Rectal smooth muscle tissue (tissue), 1 donor: Measurements from ENCODE around the gene RHCG.

ENCODE experiments used
- H3K27ac ChIP-seq: one replicate; pipeline ENCODE4 v1.7.0; 2013; ENCODE audit warnings: low read depth, low read length, inconsistent platforms
- H3K27me3 ChIP-seq: one replicate; pipeline ENCODE4 v1.7.0; 2013; ENCODE audit warnings: low read length; ENCODE audit not compliant: control insufficient read depth, insufficient read depth
- H3K36me3 ChIP-seq: one replicate; pipeline ENCODE4 v1.7.0; 2013; ENCODE audit warnings: low read length; ENCODE audit not compliant: control insufficient read depth, insufficient read depth
- H3K4me1 ChIP-seq: one replicate; pipeline ENCODE4 v1.7.0; 2013; ENCODE audit warnings: low read length; ENCODE audit not compliant: control insufficient read depth, insufficient read depth
- H3K4me3 ChIP-seq: one replicate; pipeline ENCODE4 v1.7.0; 2013; ENCODE audit warnings: low read length
- H3K9ac ChIP-seq: one replicate; pipeline ENCODE4 v1.7.0; 2013; ENCODE audit warnings: low read length

RHCG gene

DNA sequence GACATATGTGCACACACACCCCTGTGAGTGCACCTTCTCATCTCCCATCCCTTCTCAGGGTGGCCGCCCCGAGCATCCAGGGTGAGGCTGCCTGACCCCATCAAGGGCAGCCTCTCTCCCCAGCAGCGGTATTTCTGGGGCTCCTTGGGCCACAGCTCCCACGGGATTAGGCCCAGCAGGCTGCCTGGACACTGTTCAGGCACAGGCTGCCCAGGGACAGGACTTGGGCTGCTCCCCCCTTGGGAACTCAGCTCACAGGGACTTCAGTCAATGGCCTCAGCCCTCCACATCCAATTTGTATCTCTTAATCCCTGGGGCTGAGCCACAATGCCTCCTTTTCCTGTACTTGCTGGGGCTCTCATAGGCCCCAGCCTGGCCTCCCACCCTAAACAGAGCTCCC lies 35.0 kb downstream of the RHCG start:
- Histone ChIP-seq H3K9ac (no peak overlapping the region), H3K4me1 (no peaks in the 10 kb centered on the region), H3K27ac (no peak overlapping the region)

DNA sequence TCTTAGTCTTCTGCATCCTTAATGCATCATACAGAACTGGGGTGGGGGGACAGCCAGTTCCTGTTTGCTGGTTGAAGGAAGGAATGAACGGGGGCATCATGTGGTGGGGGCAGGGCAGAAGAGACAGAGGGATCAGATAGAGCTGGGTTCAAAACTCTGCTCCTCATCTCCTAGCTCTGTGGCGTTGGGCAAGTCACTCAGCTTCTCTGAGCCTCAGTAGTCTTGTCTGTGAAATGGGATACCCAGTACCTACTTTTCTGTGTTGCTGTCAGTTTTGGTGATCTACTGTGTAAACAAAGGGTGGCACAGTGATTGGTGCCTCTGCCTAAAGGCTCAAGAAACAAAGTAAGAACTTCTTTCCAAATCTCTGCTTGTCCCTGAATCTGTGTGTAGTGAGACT lies 36.3 kb downstream of the RHCG start:
- Histone ChIP-seq H3K27me3 (no peaks in the 10 kb centered on the region), H3K27ac (no peak overlapping the region), H3K4me3 (no peak overlapping the region), H3K4me1 (no peaks in the 10 kb centered on the region), H3K9ac (no peak overlapping the region), H3K36me3 (no peaks in the 10 kb centered on the region)

More for the DNA sequence above, 35.0 kb downstream of the RHCG start:
- H3K27me3 ChIP-seq, result no peaks in the 10 kb centered on the region
- no peaks in the 10 kb centered on the region for H3K36me3 ChIP-seq
- H3K4me3 ChIP-seq, result no peak overlapping the region

DNA sequence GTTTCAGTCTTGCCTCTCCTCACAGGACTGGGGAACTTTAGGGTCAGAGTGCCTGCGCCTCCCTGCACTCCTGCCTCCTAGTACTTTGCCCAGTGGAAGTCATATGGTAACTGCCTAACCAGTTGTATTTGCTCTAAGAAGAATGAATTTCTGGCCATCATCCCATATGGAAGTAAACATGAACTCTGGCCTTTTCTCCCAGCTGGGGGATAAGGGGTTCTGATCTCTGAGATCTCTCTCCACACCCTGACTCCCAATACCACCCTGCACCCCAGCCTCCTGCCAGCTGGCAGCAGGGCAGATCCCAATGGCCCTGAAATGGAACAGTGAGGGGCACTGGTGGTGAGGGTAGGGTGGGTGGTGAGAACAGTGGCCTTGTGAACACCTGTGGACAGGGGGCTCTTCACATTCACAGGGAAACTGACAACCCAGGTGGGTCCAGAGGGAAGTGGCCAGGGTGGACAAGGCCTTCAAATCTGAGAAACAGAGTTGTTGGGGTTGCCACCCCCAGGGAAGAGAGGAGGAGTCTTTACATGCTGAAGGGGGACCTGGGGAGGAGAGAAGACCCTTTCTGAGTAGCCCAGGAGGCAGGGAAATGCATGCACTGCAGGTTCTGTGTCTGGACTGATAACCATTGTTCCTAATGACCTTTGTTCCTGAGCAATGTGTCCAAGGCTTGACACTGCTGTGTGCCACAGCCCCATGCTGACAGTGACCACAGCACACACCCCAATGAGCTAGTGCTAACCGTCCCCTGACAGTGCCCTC lies 36.9 kb downstream of the RHCG start:
- Histone ChIP-seq H3K27me3 (no peaks in the 10 kb centered on the region), H3K9ac (no peak overlapping the region), H3K36me3 (no peaks in the 10 kb centered on the region), H3K4me3 (no peak overlapping the region), H3K4me1 (no peaks in the 10 kb centered on the region), H3K27ac (no peak overlapping the region)

DNA sequence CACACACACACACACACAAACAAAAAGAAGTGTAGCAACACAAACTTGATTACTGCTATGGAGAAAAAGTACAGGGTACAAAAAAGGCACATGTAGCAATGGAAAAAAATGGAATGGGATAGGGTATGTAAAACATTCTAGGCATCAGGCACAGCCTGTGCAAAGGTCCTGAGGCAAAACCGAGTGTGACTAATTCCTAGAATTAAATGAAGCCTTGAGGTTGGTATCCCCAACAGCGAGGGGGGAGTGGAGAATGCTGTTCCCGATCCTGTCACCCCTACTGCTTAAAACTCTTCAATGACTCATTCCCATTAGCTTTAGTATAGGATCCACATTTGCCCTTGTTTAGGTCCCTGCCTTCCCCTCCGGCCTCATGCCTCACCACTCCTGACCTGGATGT lies 37.9 kb downstream of the RHCG start:
- H3K4me1 ChIP-seq, result no peaks in the 10 kb centered on the region
- H3K36me3 ChIP-seq, result no peaks in the 10 kb centered on the region
- H3K9ac ChIP-seq, result no peak overlapping the region
- H3K27me3 ChIP-seq, result no peaks in the 10 kb centered on the region
- no peak overlapping the region for H3K4me3 ChIP-seq
- H3K27ac ChIP-seq, result no peak overlapping the region

DNA sequence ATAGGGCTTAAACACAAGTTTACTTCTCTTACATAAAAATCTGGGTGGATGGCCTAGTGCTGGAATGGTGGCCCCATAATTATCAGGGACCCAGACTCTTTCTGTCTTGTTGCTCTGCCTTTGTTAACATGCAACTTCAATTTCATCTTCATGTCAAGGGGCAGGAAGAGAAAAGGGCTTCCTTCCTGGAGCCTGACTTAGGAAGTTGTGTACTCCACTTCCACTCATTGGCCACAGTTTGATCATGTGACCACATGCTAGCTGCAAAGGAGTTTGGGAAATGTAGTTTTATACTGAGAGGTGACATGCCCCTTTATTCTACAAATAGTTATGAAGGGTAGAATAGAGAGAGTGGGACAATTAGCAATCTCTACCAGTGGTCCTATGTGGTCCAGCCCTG lies 39.3 kb downstream of the RHCG start:
- no peaks in the 10 kb centered on the region for H3K27me3 ChIP-seq
- H3K27ac ChIP-seq, result no peak overlapping the region
- no peak overlapping the region for H3K9ac ChIP-seq
- no peaks in the 10 kb centered on the region for H3K36me3 ChIP-seq
- H3K4me1 ChIP-seq, result no peaks in the 10 kb centered on the region
- H3K4me3 ChIP-seq, result no peak overlapping the region

DNA sequence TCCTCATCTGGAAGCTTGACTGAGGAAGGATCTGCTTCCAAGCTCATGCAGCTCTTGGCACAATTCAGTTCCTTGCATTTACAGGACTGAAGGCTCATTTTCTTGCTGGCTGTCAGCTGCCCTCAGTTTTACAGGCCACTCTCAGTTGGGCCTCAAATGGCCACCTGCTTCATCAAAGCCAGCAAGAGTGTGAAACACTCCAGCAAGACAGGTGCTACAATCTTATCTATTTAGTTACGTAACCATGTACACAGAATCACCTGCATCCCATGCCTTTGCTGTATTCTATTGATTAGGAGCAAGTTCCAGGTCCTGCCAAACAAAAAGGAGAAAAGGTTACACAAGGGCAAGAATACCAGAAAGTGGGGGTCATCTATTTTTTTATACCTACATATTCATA lies 40.8 kb downstream of the RHCG start:
- no peaks in the 10 kb centered on the region for H3K36me3 ChIP-seq

DNA sequence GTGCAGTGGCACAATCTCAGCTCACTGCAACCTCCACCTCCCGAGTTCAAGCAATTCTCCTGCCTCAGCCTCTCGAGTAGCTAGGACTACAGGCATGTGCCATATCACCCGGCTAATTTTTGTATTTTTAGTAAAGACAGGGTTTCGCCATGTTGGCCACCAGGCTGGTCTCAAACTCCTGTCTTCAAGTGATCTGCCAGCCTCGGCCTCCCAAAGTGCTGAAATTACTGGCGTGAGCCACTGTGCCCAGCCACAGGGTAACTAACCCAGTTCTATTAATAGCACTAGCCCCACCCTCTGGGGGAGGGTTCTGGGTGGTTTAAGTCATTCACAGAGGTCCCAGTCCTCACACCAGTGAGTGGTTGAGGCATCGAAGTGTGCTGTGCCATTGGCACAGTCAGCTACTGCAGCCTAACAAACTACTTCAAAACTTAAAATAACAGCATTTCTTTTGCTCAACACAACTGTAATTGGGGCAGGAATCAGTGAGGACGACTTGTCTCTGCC lies 44.0 kb downstream of the RHCG start:
- peaks cover 4% of the 10 kb centered on the region for H3K27me3 ChIP-seq
- H3K36me3 ChIP-seq, result no peaks in the 10 kb centered on the region
- no peak overlapping the region for H3K4me3 ChIP-seq
- H3K9ac ChIP-seq, result no peak overlapping the region
- no peak overlapping the region for H3K27ac ChIP-seq
- H3K4me1 ChIP-seq, result no peaks in the 10 kb centered on the region

More for the DNA sequence above, 40.8 kb downstream of the RHCG start:
- Histone ChIP-seq H3K9ac (no peak overlapping the region), H3K4me1 (no peaks in the 10 kb centered on the region), H3K27me3 (no peaks in the 10 kb centered on the region), H3K4me3 (no peak overlapping the region), H3K27ac (no peak overlapping the region)

DNA sequence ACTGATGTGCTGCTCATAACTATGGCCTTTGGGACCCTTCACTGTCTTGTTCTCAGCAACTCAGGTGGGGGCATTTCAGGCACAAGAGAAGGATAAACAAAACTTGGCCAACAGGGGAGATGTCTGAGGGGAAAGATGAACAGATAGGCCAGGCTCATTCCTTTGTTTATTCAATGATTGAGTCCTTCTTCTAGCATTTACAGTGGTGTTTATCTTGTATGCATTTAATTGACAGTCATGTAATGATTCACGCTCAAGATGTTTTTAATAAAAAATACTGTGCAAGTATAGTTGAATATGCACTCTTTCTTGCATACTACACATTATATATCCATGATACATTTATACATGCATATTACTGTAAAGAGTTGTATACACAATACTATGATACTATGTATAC lies 44.5 kb downstream of the RHCG start:
- H3K4me1 ChIP-seq, result no peaks in the 10 kb centered on the region
- H3K27me3 ChIP-seq, result peaks cover 4% of the 10 kb centered on the region
- H3K27ac ChIP-seq, result no peak overlapping the region
- H3K4me3 ChIP-seq, result no peak overlapping the region
- H3K36me3 ChIP-seq, result no peaks in the 10 kb centered on the region
- H3K9ac ChIP-seq, result no peak overlapping the region

DNA sequence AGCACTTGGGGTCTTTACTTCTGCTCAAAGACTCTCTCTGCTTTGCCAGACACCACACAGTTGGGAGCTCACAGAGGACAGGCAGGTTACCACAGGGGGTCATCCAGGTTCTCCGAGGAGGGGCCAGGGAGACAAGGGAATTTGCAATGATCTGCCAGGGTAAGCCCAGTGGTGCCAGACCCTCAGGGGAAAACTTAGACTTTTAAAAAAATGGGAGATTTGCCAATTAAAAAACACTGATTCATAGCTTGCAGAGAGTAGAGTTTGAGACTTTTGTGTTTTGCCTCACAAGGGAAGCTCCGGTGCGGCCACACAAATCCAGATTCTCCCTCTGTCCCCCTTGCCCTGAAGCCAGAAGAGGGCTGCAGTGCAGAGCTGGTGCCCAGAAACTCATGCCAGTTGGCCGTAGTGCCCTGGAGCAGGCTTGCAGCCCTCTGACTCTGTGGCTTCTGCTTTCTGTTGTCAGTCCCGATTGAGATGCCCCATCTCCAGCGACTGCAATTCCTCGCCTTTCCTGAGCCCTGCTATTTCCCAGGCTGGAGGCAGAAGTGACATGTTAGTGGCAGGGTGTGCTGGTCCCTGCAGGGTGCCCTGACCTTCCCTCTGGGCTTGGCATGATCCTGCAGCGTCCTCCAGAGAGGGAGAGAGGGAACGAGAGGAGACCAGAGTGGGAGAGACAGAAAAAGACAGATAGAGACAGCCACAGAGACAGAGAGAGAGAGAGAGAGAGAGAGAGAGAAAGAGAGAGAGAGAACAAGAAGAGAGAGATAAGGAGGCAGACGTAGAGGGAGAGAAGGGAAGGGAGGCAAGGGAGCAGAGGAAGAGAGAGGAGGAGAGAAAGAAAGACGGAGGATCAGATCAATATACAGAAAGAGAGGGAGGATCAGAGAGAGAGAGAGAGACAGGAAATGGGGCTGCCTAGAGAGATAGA lies 46.0 kb downstream of the RHCG start:
- H3K36me3 ChIP-seq, result no peaks in the 10 kb centered on the region
- no peak overlapping the region for H3K9ac ChIP-seq
- no peak overlapping the region for H3K4me3 ChIP-seq
- H3K27ac ChIP-seq, result no peak overlapping the region
- H3K27me3 ChIP-seq, result peaks cover 7% of the 10 kb centered on the region
- H3K4me1 ChIP-seq, result no peaks in the 10 kb centered on the region

DNA sequence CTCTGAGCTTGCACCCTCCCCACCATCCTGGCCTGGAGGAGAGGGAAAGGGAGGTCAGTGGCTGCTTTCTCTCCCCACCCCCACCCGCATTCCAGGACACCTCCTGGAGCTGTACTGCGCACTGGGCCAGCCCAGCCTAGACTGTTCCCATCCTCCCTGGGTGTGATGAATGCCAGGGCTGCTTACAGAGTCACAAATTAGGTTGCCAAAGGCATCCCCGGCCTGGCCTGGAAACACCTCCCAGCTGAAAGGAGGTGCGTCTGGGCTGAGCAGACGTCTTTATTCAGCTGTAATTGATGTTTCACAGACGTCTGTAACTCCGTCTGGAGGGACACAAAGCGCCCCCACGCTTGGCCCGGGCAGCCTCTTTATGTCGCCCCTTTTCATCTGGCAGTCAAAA lies 47.6 kb downstream of the RHCG start:
- peaks cover 7% of the 10 kb centered on the region for H3K27me3 ChIP-seq
- H3K9ac ChIP-seq, result no peak overlapping the region
- H3K4me1 ChIP-seq, result no peaks in the 10 kb centered on the region
- H3K36me3 ChIP-seq, result no peaks in the 10 kb centered on the region
- H3K27ac ChIP-seq, result no peak overlapping the region
- H3K4me3 ChIP-seq, result no peak overlapping the region

DNA sequence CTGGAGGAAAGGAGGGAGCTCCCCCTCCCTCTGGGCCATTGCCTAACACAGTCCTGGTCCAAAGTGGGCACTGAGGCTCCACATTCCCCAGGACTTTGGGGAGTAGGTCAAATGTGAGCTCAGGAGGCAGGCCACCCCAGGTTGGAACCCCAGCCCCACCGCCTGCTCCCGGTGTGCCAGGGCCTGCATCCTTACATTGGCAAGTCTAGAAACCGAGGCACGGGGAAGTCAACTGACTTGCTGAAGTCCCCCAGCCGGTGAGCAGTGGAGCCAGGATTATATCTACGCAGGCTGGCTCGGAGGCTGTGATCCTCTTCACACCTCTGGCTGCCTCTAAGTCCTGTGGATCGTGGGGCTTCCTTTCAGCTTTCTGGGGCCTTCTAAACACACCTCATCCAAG lies 48.7 kb downstream of the RHCG start:
- H3K36me3 ChIP-seq, result no peaks in the 10 kb centered on the region
- no peaks in the 10 kb centered on the region for H3K4me1 ChIP-seq
- no peak overlapping the region for H3K4me3 ChIP-seq
- H3K27ac ChIP-seq, result no peak overlapping the region
- no peak overlapping the region for H3K9ac ChIP-seq
- H3K27me3 ChIP-seq, result peaks cover 7% of the 10 kb centered on the region

DNA sequence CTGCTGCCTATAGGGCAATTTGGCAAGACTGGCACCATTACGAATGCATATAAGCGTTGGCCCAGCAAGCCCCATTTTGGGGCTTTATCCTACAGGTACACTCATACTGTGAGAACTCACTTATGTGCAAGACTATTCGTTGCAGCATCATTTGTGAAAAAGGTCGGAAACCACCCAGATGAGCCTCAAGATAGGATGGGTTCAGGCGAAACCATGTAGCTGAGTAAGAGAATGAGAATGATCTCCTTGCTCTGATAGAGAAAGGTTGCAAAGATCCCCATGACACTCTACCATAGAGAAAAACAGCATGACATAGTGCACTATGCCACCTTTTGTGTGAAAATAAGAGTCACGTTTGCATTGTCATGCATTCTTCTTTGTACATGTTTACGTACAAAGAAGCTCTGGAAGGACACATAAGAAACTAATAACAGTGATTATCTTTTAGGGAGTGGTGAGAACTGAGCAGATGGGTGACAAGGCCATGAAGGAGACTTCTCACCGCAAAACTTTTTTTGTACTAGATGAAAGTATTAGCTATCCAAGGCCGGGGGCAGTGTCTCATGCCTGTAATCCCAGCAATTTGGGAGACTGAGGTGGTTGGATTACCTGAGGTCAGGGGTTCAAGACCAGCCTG lies 50.0 kb downstream of the RHCG start:
- Histone ChIP-seq H3K4me3 (no peak overlapping the region), H3K9ac (no peak overlapping the region), H3K36me3 (no peaks in the 10 kb centered on the region), H3K27ac (no peak overlapping the region), H3K4me1 (no peaks in the 10 kb centered on the region), H3K27me3 (peaks cover 7% of the 10 kb centered on the region)
